AG20443 (cell line): ENCODE measurements around the gene PSRC1.
"Not testable (repeated sequence)": the region's sequence is repeated elsewhere in the genome, so short reads cannot be mapped to it uniquely, and the experiment has no call there.

ENCODE experiments used
- DNase-seq: peaks from one replicate; pipeline ENCODE4 v3.0.0; 2012; ENCODE audit warnings: low spot score, mixed read lengths

PSRC1 gene

GRCh38 chr1:109282952-109283747 lies at the start of gene PSRC1:
TSS of gene PSRC1 (minus strand) at chr1:109283145.
- DNase-seq, result peak; percentile 99

GRCh38 chr1:109331113-109331512 lies 48.2 kb upstream of the PSRC1 start:
- no peak for DNase-seq

- DNase-seq, result no peak
Observed at GRCh38 chr1:109327285-109327684, 44.3 kb upstream of the PSRC1 start.

GRCh38 chr1:109322974-109323373 lies 40.0 kb upstream of the PSRC1 start:
- no peak for DNase-seq

GRCh38 chr1:109319114-109319513 lies 36.2 kb upstream of the PSRC1 start:
- no peak for DNase-seq

GRCh38 chr1:109316506-109316905 lies 33.6 kb upstream of the PSRC1 start:
- DNase-seq, result no peak

- DNase-seq, result no peak
Observed at GRCh38 chr1:109315288-109315687, 32.3 kb upstream of the PSRC1 start.

GRCh38 chr1:109314795-109315194 lies 31.9 kb upstream of the PSRC1 start:
- no peak for DNase-seq

- no peak for DNase-seq
Observed at GRCh38 chr1:109312978-109313775, 30.2 kb upstream of the PSRC1 start.

- no peak for DNase-seq
Observed at GRCh38 chr1:109312246-109312645, 29.3 kb upstream of the PSRC1 start.

- DNase-seq, result no peak
Observed at GRCh38 chr1:109309347-109309746, 26.4 kb upstream of the PSRC1 start.

GRCh38 chr1:109307274-109308021 lies 24.5 kb upstream of the PSRC1 start:
- DNase-seq, result no peak

- no peak for DNase-seq
Observed at GRCh38 chr1:109306832-109307273, 23.9 kb upstream of the PSRC1 start, which contains the start of gene MYBPHL. TSS of gene MYBPHL (minus strand) at chr1:109307011. CDS start at chr1:109306991, 20 bp downstream.

- DNase-seq, result not testable (repeated sequence)
Observed at GRCh38 chr1:109305991-109306390, 23.0 kb upstream of the PSRC1 start.

- DNase-seq, result no peak
Observed at GRCh38 chr1:109304226-109304920, 21.4 kb upstream of the PSRC1 start.

GRCh38 chr1:109301874-109302273 lies 18.9 kb upstream of the PSRC1 start:
- DNase-seq, result no peak

GRCh38 chr1:109300650-109301151 lies 17.8 kb upstream of the PSRC1 start:
- DNase-seq, result no peak

- no peak for DNase-seq
Observed at GRCh38 chr1:109299558-109300343, 16.8 kb upstream of the PSRC1 start.

- peak; percentile 85 for DNase-seq
Observed at GRCh38 chr1:109298666-109299557, 16.0 kb upstream of the PSRC1 start.

GRCh38 chr1:109296782-109297181 lies 13.8 kb upstream of the PSRC1 start:
- DNase-seq, result no peak
